Astrocyte of the spinal cord (primary cell): ENCODE data around the gene PTPRR.
A peak's percentile ranks its signal among the peaks of the same experiment; 100 is the strongest.

Experiments
- DNase-seq: peaks from one replicate; pipeline ENCODE4 v3.0.0; 2011; ENCODE audit warnings: low read depth, low spot score
- H3K4me3 ChIP-seq: 2 replicates; pipeline ENCODE4 v1.5.1; 2011; ENCODE audit warnings: low read depth, mild to moderate bottlenecking, low read length, moderate library complexity
- in situ Hi-C: cut with HindIII; loops from 2 replicates; pipeline ENCODE4 v1.10.0; 2017; ENCODE audit warnings: low sequenced_read_pairs
- TF ChIP-seq, protein P1 (sequence below): IDR thresholded peaks from 2 replicates; pipeline ENCODE4 v1.5.1; 2012; ENCODE audit warnings: low read depth, mild to moderate bottlenecking, low read length, inconsistent platforms

The PTPRR gene

DNA sequence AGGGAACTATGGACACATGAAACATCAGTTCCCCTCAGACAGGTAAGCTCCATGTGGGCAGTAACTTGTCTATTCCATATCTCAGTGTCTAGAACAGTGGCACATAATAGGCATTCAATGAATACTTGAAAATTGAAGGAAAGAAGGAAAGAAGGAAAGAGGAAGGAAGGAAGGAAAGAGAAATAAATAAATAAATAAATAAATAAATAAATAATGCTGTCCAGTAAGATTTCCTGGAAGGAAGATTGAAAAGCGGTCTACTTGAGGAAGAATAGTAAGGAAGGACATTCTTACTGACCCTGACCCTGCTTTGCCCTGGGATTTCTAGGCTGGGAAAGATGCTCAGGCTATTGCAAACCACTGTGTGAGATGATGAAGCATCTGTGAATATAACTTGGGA, 91.5 kb downstream of the PTPRR start:
- no peak for DNase-seq
- in situ Hi-C loops, result no loop called here
- TF ChIP-seq, protein P1, sequence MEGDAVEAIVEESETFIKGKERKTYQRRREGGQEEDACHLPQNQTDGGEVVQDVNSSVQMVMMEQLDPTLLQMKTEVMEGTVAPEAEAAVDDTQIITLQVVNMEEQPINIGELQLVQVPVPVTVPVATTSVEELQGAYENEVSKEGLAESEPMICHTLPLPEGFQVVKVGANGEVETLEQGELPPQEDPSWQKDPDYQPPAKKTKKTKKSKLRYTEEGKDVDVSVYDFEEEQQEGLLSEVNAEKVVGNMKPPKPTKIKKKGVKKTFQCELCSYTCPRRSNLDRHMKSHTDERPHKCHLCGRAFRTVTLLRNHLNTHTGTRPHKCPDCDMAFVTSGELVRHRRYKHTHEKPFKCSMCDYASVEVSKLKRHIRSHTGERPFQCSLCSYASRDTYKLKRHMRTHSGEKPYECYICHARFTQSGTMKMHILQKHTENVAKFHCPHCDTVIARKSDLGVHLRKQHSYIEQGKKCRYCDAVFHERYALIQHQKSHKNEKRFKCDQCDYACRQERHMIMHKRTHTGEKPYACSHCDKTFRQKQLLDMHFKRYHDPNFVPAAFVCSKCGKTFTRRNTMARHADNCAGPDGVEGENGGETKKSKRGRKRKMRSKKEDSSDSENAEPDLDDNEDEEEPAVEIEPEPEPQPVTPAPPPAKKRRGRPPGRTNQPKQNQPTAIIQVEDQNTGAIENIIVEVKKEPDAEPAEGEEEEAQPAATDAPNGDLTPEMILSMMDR, result no peak
- no peak overlapping the region for H3K4me3 ChIP-seq

DNA sequence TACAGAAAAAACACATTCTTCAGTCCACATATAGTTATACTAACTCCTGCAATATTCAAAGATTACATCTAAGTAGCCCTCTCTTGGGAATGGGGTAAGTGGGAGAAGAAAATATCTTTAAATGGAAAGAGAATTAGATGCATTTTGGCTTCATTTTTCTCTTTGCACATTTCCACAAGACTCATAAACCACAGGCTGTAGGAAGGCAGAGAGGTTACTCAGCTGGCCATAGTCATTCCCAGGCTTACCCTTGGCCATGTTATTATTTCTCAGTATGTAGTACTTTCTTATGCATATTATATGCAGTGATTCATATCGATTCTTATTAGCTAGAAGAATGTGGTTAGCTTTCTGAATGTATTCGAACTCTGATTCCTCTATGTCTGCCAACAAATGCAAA, 92.2 kb downstream of the PTPRR start:
- peak; percentile 66 for DNase-seq
- in situ Hi-C loops, result no loop called here
- TF ChIP-seq, protein P1, result no peak
- H3K4me3 ChIP-seq, result no peak overlapping the region

DNA sequence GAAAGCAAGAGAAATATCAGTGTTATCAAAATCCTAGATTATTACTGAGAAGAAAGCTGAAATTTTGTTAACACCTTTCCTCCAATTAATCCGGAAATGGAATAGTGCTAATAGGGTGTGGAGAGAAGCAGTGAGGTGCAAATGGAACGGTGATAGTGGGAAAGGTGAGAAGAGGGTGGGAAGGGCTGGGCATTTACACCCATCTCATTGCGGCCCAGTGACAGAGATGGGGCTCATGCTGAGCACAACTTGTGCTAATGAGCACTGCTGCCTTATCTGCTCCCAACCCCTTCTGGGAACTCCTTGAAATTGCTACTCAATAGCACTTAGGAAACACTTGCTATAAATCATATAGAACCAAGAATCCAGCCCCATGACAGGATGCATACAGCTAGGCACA, 94.4 kb downstream of the PTPRR start:
- TF ChIP-seq, protein P1, result no peak
- in situ Hi-C loops, result no loop called here

DNA sequence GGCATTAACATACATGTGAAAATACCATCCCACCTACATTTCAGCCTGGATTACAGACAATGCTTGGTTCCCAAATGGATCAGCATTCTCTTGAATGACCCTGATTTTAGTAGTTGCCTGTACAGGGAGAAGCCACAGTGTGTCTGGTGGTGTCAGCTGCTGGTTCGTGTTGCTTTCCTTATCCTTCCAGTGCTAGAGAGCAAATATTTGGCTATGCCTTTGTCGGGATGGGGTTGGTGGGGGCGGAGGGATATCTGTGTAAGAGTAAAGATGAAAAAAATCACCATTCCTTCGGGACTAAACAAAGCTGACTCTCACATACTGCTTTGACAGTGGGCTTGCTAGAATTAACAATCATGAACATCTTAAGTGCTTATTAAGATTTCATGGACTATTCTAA, 96.0 kb downstream of the PTPRR start:
- TF ChIP-seq, protein P1, result no peak
- in situ Hi-C loops, result no loop called here
- DNase-seq, result no peak
- H3K4me3 ChIP-seq, result no peak overlapping the region

More for the DNA sequence above, 94.4 kb downstream of the PTPRR start:
- no peak for DNase-seq
- H3K4me3 ChIP-seq, result no peak overlapping the region

DNA sequence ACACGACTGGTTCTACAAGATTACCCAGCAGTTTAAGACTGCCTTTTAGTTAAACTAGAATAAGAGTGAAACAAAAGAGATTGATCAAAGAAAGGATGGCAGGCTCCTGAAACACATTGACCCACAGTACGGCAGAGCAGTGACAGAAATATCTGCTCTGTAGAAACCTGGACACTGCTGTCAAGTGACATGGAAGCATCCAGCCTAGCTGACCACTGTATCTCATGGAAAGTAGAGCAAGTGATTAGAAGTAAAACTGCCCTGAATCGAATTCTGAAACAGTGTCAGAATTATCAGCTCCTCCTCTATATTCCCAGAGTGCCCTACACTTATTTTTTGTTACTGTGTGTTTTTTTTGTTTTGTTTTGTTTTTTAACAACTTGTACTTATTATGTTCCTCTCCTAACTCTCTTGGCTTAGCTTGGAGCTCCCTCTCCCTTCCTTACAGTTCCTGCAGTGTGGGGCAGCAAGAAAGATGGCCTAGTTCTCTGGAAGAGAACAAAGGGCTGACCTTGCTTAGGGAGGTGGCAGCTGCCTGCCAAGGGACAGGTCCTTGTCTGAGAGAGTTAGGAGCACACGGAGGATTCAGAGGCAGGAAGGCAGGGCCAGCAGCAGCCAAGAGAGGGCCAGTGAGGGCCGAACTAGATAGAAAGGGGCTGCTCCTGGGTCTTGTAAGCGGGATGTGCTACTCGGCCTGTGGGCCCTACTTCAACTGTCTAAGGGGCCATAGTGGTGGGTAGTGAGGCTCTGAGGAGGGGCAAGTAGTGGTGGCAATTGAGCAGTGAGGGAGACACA, 97.2 kb downstream of the PTPRR start:
- TF ChIP-seq, protein P1, result no peak
- no peak for DNase-seq
- H3K4me3 ChIP-seq, result no peak overlapping the region
- in situ Hi-C loops, result no loop called here

DNA sequence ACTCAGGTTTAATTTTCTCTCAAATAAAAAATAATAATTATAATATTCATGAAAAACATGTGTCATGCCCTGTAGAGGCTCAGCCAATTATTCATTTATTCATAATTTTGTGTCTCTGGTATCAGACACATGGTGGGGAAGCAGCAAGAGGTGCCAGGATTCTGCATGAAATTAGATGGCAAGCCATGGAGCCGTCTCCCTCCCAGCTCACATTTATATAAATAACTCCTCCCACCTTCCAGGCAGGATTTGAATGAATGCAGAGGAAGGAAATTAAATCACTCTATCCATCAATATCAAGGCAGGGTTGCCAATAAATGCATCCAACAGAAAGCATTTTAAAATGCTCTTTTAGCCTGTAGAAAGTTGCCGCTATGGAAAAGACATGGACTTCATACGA, 98.1 kb downstream of the PTPRR start:
- in situ Hi-C loops, result no loop called here
- TF ChIP-seq, protein P1, result no peak
- H3K4me3 ChIP-seq, result no peak overlapping the region
- DNase-seq, result no peak
